ENCODE measurements around the gene CCDC184. TPM values are rescaled to one million over a fixed set of nuclear protein-coding genes. Genes with fewer than 3 reads are reported as not detected.
A peak's percentile ranks its signal among the peaks of the same experiment; 100 is the strongest.

The CCDC184 gene
- polyA plus RNA-seq, 3 donors = 0.03 TPM; not detected in 2

GRCh38 chr12:48189331-48190125 lies 6.1 kb downstream of the CCDC184 start:
- WGBS (ENCODE audit: insufficient coverage) = 82% methylated on average over 2 of the region's 6 CpGs
- intact Hi-C loops (cut with micrococcal nuclease) = no loop called here
- peak; percentile 41 to 61 (median 54) for DNase-seq
- Histone ChIP-seq H3K9ac (ENCODE audit: insufficient read depth, low read length, poor library complexity, severe bottlenecking) (no peak overlapping the region), H3K79me2 (ENCODE audit: insufficient read depth, low read length) (no peaks in the 10 kb centered on the region), H2AFZ (ENCODE audit: insufficient read depth, low read depth, low read length, poor library complexity, severe bottlenecking) (no peak overlapping the region), H3K36me3 (replicated peaks in 1 of 2; ENCODE audit: control insufficient read depth in 1 of 2, insufficient read depth in 2 of 2, low read length in 2 of 2) (no peaks in the 10 kb centered on the region), H3K4me1 (ENCODE audit: control insufficient read depth in 1 of 2, insufficient read depth in 2 of 2, low read length in 2 of 2) (peaks cover under 1 to 2% of the 10 kb centered on the region in 2 donors), H3K27me3 (ENCODE audit: control insufficient read depth in 2 of 2, insufficient read depth in 2 of 2, low read length in 2 of 2) (peaks cover 18 to 27% of the 10 kb centered on the region in 2 donors), H3K27ac (ENCODE audit: low read depth in 1 of 2, low read length in 2 of 2) (no peak overlapping the region), H3K4me2 (replicated peaks; ENCODE audit: extremely low read depth, low read length, poor library complexity, severe bottlenecking) (no peak overlapping the region), H4K20me1 (ENCODE audit: insufficient read depth, low read length) (no peaks in the 10 kb centered on the region), H3K9me3 (replicated peaks in 1 of 2; ENCODE audit: control insufficient read depth in 1 of 2, insufficient read depth in 1 of 2, low read length in 2 of 2) (no peaks in the 10 kb centered on the region), H3K4me3 (replicated peaks in 1 of 3; ENCODE audit: low read depth in 2 of 3, low read length in 3 of 3) (no peak overlapping the region)
- Mint-ChIP-seq H3K27me3 (ENCODE audit: low read depth in 3 of 3) (peaks cover 32 to 37% (median 34%) of the 10 kb centered on the region in 3 donors), H3K9me3 (peaks cover 0 to 6% (median 2%) of the 10 kb centered on the region in 7 donors), H3K4me3 (no peak overlapping the region), H3K27ac (no peak overlapping the region), H3K4me1 (peaks cover 5% of the 10 kb centered on the region), H3K36me3 (peaks cover 0 to 2% of the 10 kb centered on the region in 2 donors)
- peak; percentile 88 for TF ChIP-seq CTCF (IDR thresholded peaks at IDR 0.05)

- no peaks in the 10 kb centered on the region for H3K36me3 Mint-ChIP-seq
- intact Hi-C loops (cut with micrococcal nuclease) = loop anchor here in 1 of 2 donors (1.0 kb wide), 1 partner anchor 8 kb away; the partner anchor contains the start of gene CCDC184
- no peak overlapping the region for H3K27ac Mint-ChIP-seq
- no peaks in the 10 kb centered on the region for H3K79me2 ChIP-seq (ENCODE audit: insufficient read depth, low read length)
- H3K9me3 Mint-ChIP-seq = no peaks in the 10 kb centered on the region
- H3K4me2 ChIP-seq (replicated peaks; ENCODE audit: extremely low read depth, low read length, poor library complexity, severe bottlenecking) = no peak overlapping the region
- no peak overlapping the region for H3K27ac ChIP-seq (ENCODE audit: low read depth in 1 of 2, low read length in 2 of 2)
- no peak overlapping the region for H3K9ac ChIP-seq (ENCODE audit: insufficient read depth, low read length, poor library complexity, severe bottlenecking)
- H3K4me3 ChIP-seq (replicated peaks in 1 of 3; ENCODE audit: low read depth in 2 of 3, low read length in 3 of 3) = no peak overlapping the region
- H3K4me3 Mint-ChIP-seq = no peak overlapping the region
- no peaks in the 10 kb centered on the region for H3K36me3 ChIP-seq (replicated peaks in 1 of 2; ENCODE audit: control insufficient read depth in 1 of 2, insufficient read depth in 2 of 2, low read length in 2 of 2)
- H2AFZ ChIP-seq (ENCODE audit: insufficient read depth, low read depth, low read length, poor library complexity, severe bottlenecking) = no peak overlapping the region
- H3K4me1 ChIP-seq (ENCODE audit: control insufficient read depth in 1 of 2, insufficient read depth in 2 of 2, low read length in 2 of 2) = no peaks in the 10 kb centered on the region
- no peak for DNase-seq
- peaks cover 2 to 22% of the 10 kb centered on the region in 2 donors for H3K27me3 ChIP-seq (ENCODE audit: control insufficient read depth in 2 of 2, insufficient read depth in 2 of 2, low read length in 2 of 2)
- no peak for TF ChIP-seq CTCF (IDR thresholded peaks at IDR 0.05)
- H4K20me1 ChIP-seq (ENCODE audit: insufficient read depth, low read length) = no peaks in the 10 kb centered on the region
- peaks cover 3% of the 10 kb centered on the region for H3K4me1 Mint-ChIP-seq
- peaks cover 18 to 31% (median 19%) of the 10 kb centered on the region in 3 donors for H3K27me3 Mint-ChIP-seq (ENCODE audit: low read depth in 3 of 3)
- no peaks in the 10 kb centered on the region for H3K9me3 ChIP-seq (replicated peaks in 1 of 2; ENCODE audit: control insufficient read depth in 1 of 2, insufficient read depth in 1 of 2, low read length in 2 of 2)
Measured at GRCh38 chr12:48191096-48191495, 7.7 kb downstream of the CCDC184 start.
